Ascending aorta (tissue), 2 donors: Measurements from ENCODE around the gene RCAN2. TPM values are rescaled to one million over a fixed set of nuclear protein-coding genes. Genes with fewer than 3 reads are reported as not detected.
"Not testable (repeated sequence)": the region's sequence is repeated elsewhere in the genome, so short reads cannot be mapped to it uniquely, and the experiment has no call there.

Source experiments
- DNase-seq, 2 donors: peaks; one replicate each; pipeline ENCODE4 v3.0.0-alpha.2; 2019; ENCODE audit warnings: low spot score in 2 of 2
- H3K27ac ChIP-seq, 2 donors: fragments of 200-600 bp; sonication (generic); one replicate each; pipeline ENCODE4 v1.5.1; 2016 to 2017; ENCODE audit warnings: mild to moderate bottlenecking in 1 of 2
- H3K27me3 ChIP-seq: fragments of 200-600 bp; sonication (generic); one replicate; pipeline ENCODE4 v1.5.1; 2017
- H3K36me3 ChIP-seq, 2 donors: fragments of 200-600 bp; sonication (generic); one replicate each; pipeline ENCODE4 v1.5.1; 2016
- H3K4me1 ChIP-seq, 2 donors: fragments of 200-600 bp; sonication (generic); one replicate each; pipeline ENCODE4 v1.5.1; 2016 to 2017; ENCODE audit warnings: mild to moderate bottlenecking in 1 of 2
- H3K4me3 ChIP-seq, 2 donors: fragments of 200-600 bp; sonication (generic); one replicate each; pipeline ENCODE4 v1.5.1; 2016 to 2017; ENCODE audit warnings: mild to moderate bottlenecking in 1 of 2
- H3K9me3 ChIP-seq, 2 donors: fragments of 200-600 bp; sonication (generic); one replicate each; pipeline ENCODE4 v1.5.1; 2016
- CTCF ChIP-seq, 3 experiments: fragments of 200-600 bp in 2 of 3; fragments of 450-650 bp in 1 of 3; sonication (generic) in 2 of 3; IDR thresholded peaks; one replicate each; pipeline ENCODE4 v1.5.1; 2016 to 2019; ENCODE audit warnings: antibody characterized with exemption in 3 of 3, mild to moderate bottlenecking in 1 of 3, moderate library complexity in 1 of 3
- intact Hi-C: fragments of 100-400 bp; cut with DNase I; formaldehyde crosslinking; loops from one replicate; pipeline ENCODE4 v1.15.1; 2023
- total RNA-seq: library from RNA; depleted of rRNA; stranded (reverse); fragments of >200 nt; gene quantifications from one replicate; pipeline ENCODE4 v1.1.0, GENCODE V29; 2016

The RCAN2 gene
- total RNA-seq, 1 donor from 2014 or later = 83.4 TPM

- intact Hi-C loops = no loop called here
- no peak overlapping the region for H3K4me3 ChIP-seq
- peak overlapping the region in 1 of 2 donors; percentile 28 for H3K27ac ChIP-seq
- H3K9me3 ChIP-seq = no peaks in the 10 kb centered on the region
- H3K27me3 ChIP-seq = no peaks in the 10 kb centered on the region
- DNase-seq = no peak
- peaks cover 0 to 4% of the 10 kb centered on the region in 2 donors for H3K36me3 ChIP-seq
- TF ChIP-seq CTCF (IDR thresholded peaks at IDR 0.05) = no peak
- H3K4me1 ChIP-seq = peaks cover 6 to 53% of the 10 kb centered on the region in 2 donors
These were observed 83.3 kb downstream of the RCAN2 start for GRCh38 chr6:46407776-46408530.

GRCh38 chr6:46407246-46407645 is 84.0 kb downstream of the RCAN2 start:
- intact Hi-C loops = no loop called here
- TF ChIP-seq CTCF (IDR thresholded peaks at IDR 0.05) = no peak

GRCh38 chr6:46405620-46406180 is 85.5 kb downstream of the RCAN2 start:
- DNase-seq, H3K9me3 ChIP-seq, H3K4me3 ChIP-seq, H3K36me3 ChIP-seq, H3K27me3 ChIP-seq, H3K27ac ChIP-seq, intact Hi-C loops: not testable (repeated sequence)
- peaks cover 6 to 34% of the 10 kb centered on the region in 2 donors for H3K4me1 ChIP-seq

More at GRCh38 chr6:46407246-46407645, 84.0 kb downstream of the RCAN2 start:
- Histone ChIP-seq H3K27ac (peak overlapping the region; percentile 7 to 75), H3K27me3 (no peaks in the 10 kb centered on the region), H3K9me3 (no peaks in the 10 kb centered on the region), H3K4me1 (peaks cover 6 to 47% of the 10 kb centered on the region in 2 donors), H3K4me3 (no peak overlapping the region), H3K36me3 (peaks cover 0 to 4% of the 10 kb centered on the region in 2 donors)
- DNase-seq = no peak

- intact Hi-C loops = no loop called here
These were observed 90.4 kb downstream of the RCAN2 start for GRCh38 chr6:46400898-46401297.

GRCh38 chr6:46395530-46395929 is 95.7 kb downstream of the RCAN2 start:
- Histone ChIP-seq H3K4me1 (peaks cover 4 to 24% of the 10 kb centered on the region in 2 donors), H3K4me3 (no peak overlapping the region), H3K27ac (no peak overlapping the region), H3K9me3 (no peaks in the 10 kb centered on the region), H3K27me3 (no peaks in the 10 kb centered on the region), H3K36me3 (peaks cover 0 to 5% of the 10 kb centered on the region in 2 donors)
- no peak for DNase-seq
- TF ChIP-seq CTCF (IDR thresholded peaks at IDR 0.05) = no peak
- intact Hi-C loops = no loop called here

More at GRCh38 chr6:46400898-46401297, 90.4 kb downstream of the RCAN2 start:
- no peak for DNase-seq
- Histone ChIP-seq H3K27ac (no peak overlapping the region), H3K36me3 (peaks cover 0 to 4% of the 10 kb centered on the region in 2 donors), H3K27me3 (no peaks in the 10 kb centered on the region), H3K9me3 (no peaks in the 10 kb centered on the region), H3K4me3 (no peak overlapping the region), H3K4me1 (peaks cover 4 to 13% of the 10 kb centered on the region in 2 donors)
- TF ChIP-seq CTCF (IDR thresholded peaks at IDR 0.05) = no peak

- no peaks in the 10 kb centered on the region for H3K27me3 ChIP-seq
- peaks cover 0 to 5% of the 10 kb centered on the region in 2 donors for H3K36me3 ChIP-seq
- peaks cover 0 to 16% of the 10 kb centered on the region in 2 donors for H3K4me1 ChIP-seq
- no peak overlapping the region for H3K4me3 ChIP-seq
- intact Hi-C loops = no loop called here
- no peak for DNase-seq
- H3K9me3 ChIP-seq = no peaks in the 10 kb centered on the region
- no peak overlapping the region for H3K27ac ChIP-seq
- no peak for TF ChIP-seq CTCF (IDR thresholded peaks at IDR 0.05)
These were observed 97.3 kb downstream of the RCAN2 start for GRCh38 chr6:46393940-46394337.
